OCI-LY1 (cell line): Measurements from ENCODE around the gene PHOX2A.
"Not testable (repeated sequence)": the region's sequence is repeated elsewhere in the genome, so short reads cannot be mapped to it uniquely, and the experiment has no call there.

Experiments
- H2AFZ ChIP-seq: fragments of 200-600 bp; sonication (generic), shearing (Covaris generic); 2 replicates; pipeline ENCODE4 v1.6.0; 2014; ENCODE audit warnings: antibody characterized with exemption, mild to moderate bottlenecking, low read length
- H3F3A ChIP-seq: fragments of 200-600 bp; sonication (generic), shearing (Covaris generic); 2 replicates; pipeline ENCODE4 v1.6.0; 2014; ENCODE audit warnings: mild to moderate bottlenecking, antibody characterized with exemption, low read length, moderate library complexity; ENCODE audit not compliant: insufficient read depth
- H3K27ac ChIP-seq: fragments of 200-600 bp; sonication (generic); 2 replicates; pipeline ENCODE4 v1.5.1; 2014; ENCODE audit warnings: low read length, mixed run types, mild to moderate bottlenecking, low read depth; ENCODE audit not compliant: poor library complexity, severe bottlenecking
- H3K27me3 ChIP-seq: fragments of 200-600 bp; sonication (generic); 2 replicates; pipeline ENCODE4 v1.6.0; 2014; ENCODE audit warnings: antibody characterized with exemption, mild to moderate bottlenecking, low read length, moderate library complexity; ENCODE audit not compliant: insufficient read depth
- H3K36me3 ChIP-seq: fragments of 200-600 bp; sonication (generic); 2 replicates; pipeline ENCODE4 v1.6.1; 2014; ENCODE audit warnings: mild to moderate bottlenecking, antibody characterized with exemption, low read length, moderate library complexity, mixed read lengths; ENCODE audit not compliant: insufficient read depth
- H3K4me1 ChIP-seq: fragments of 200-600 bp; sonication (generic); 2 replicates; pipeline ENCODE4 v1.5.1; 2014; ENCODE audit warnings: mild to moderate bottlenecking, low read length, moderate library complexity; ENCODE audit not compliant: insufficient read depth, severe bottlenecking
- H3K4me2 ChIP-seq: fragments of 200-600 bp; sonication (generic), shearing (Covaris generic); 2 replicates; pipeline ENCODE4 v1.6.1; 2014; ENCODE audit warnings: low read length
- H3K4me3 ChIP-seq: fragments of 200-600 bp; sonication (generic); 2 replicates; pipeline ENCODE4 v1.5.1; 2014; ENCODE audit warnings: low read length, low read depth, mild to moderate bottlenecking, mixed read lengths; ENCODE audit not compliant: poor library complexity, severe bottlenecking
- H3K79me2 ChIP-seq: fragments of 200-600 bp; shearing (Covaris generic); 2 replicates; pipeline ENCODE4 v1.6.1; 2016; ENCODE audit warnings: mixed run types, low read length, mixed read lengths; ENCODE audit not compliant: insufficient read depth
- H3K9ac ChIP-seq: fragments of 200-600 bp; sonication (generic), shearing (Covaris generic); 2 replicates; pipeline ENCODE4 v1.6.1; 2014; ENCODE audit warnings: mild to moderate bottlenecking, low read length, mixed read lengths
- H3K9me2 ChIP-seq: fragments of 200-600 bp; sonication (generic), shearing (Covaris generic); 2 replicates; pipeline ENCODE4 v1.6.1; 2014; ENCODE audit warnings: low read depth, mild to moderate bottlenecking, low read length, mixed read lengths
- H3K9me3 ChIP-seq: fragments of 200-600 bp; shearing (Covaris generic); 2 replicates; pipeline ENCODE4 v1.6.1; 2014; ENCODE audit warnings: low read length, mixed read lengths
- H4K20me1 ChIP-seq: fragments of 200-600 bp; sonication (generic), shearing (Covaris generic); 2 replicates; pipeline ENCODE4 v1.6.0; 2016; ENCODE audit warnings: mild to moderate bottlenecking, low read length; ENCODE audit not compliant: insufficient read depth
- CTCF ChIP-seq: fragments of 200-600 bp; sonication (generic), shearing (Covaris generic); IDR thresholded peaks from 2 replicates; pipeline ENCODE4 v1.5.1; 2017; ENCODE audit warnings: mild to moderate bottlenecking, antibody characterized with exemption, low read length, moderate library complexity, mixed read lengths
- EZH2 ChIP-seq: fragments of 200-600 bp; sonication (generic), shearing (Covaris generic); IDR thresholded peaks from 2 replicates; pipeline ENCODE4 v1.8.0; 2017; ENCODE audit warnings: borderline replicate concordance, mixed run types, mild to moderate bottlenecking, antibody characterized with exemption, low read length, moderate library complexity, mixed read lengths

Gene PHOX2A

GRCh38 chr11:72208281-72208680, 35.7 kb downstream of the PHOX2A start:
- H3K9me2 ChIP-seq, result no peaks in the 10 kb centered on the region
- H3K27ac ChIP-seq, result no peak overlapping the region
- no peaks in the 10 kb centered on the region for H3K27me3 ChIP-seq
- H3K9ac ChIP-seq, result no peak overlapping the region
- no peaks in the 10 kb centered on the region for H3K79me2 ChIP-seq
- no peak overlapping the region for H3K4me3 ChIP-seq
- 0 out of 2 replicates have a peak, but pooled peaks cover 3% of the 10 kb centered on the region for H3K9me3 ChIP-seq
- H4K20me1 ChIP-seq, result no peaks in the 10 kb centered on the region
- H3K36me3 ChIP-seq, result no peaks in the 10 kb centered on the region
- H3K4me1 ChIP-seq, result no peaks in the 10 kb centered on the region
- no peak overlapping the region for H2AFZ ChIP-seq
- H3F3A ChIP-seq, result no peaks in the 10 kb centered on the region
- no peak for TF ChIP-seq EZH2
- TF ChIP-seq CTCF, result no peak
- no peak overlapping the region for H3K4me2 ChIP-seq

- H3K4me1 ChIP-seq, H4K20me1 ChIP-seq, H3K9me2 ChIP-seq, H3F3A ChIP-seq, H3K27me3 ChIP-seq, H3K4me3 ChIP-seq, H3K9me3 ChIP-seq, H3K36me3 ChIP-seq, H3K27ac ChIP-seq, H3K79me2 ChIP-seq, H3K4me2 ChIP-seq, H2AFZ ChIP-seq, H3K9ac ChIP-seq: not testable (repeated sequence)
Measured at GRCh38 chr11:72206794-72207193, 37.2 kb downstream of the PHOX2A start.

GRCh38 chr11:72204886-72205285, 39.1 kb downstream of the PHOX2A start:
- Histone ChIP-seq H3K9me3 (0 out of 2 replicates have a peak, but pooled peaks cover 2% of the 10 kb centered on the region), H3K27ac (no peak overlapping the region), H3K4me1 (no peaks in the 10 kb centered on the region), H3K9me2 (no peaks in the 10 kb centered on the region), H3K4me2 (no peak overlapping the region), H3F3A (no peaks in the 10 kb centered on the region), H3K9ac (no peak overlapping the region), H3K36me3 (no peaks in the 10 kb centered on the region), H3K79me2 (no peaks in the 10 kb centered on the region), H3K4me3 (no peak overlapping the region), H3K27me3 (no peaks in the 10 kb centered on the region), H4K20me1 (no peaks in the 10 kb centered on the region), H2AFZ (no peak overlapping the region)
- no peak for TF ChIP-seq EZH2
- no peak for TF ChIP-seq CTCF

GRCh38 chr11:72203163-72203562, 40.8 kb downstream of the PHOX2A start:
- H3K36me3 ChIP-seq, result no peaks in the 10 kb centered on the region
- H3K9me3 ChIP-seq, result no peaks in the 10 kb centered on the region
- H3K9me2 ChIP-seq, result no peaks in the 10 kb centered on the region
- no peak overlapping the region for H3K27ac ChIP-seq
- TF ChIP-seq CTCF, result no peak
- no peak for TF ChIP-seq EZH2
- no peak overlapping the region for H3K4me3 ChIP-seq
- no peaks in the 10 kb centered on the region for H3K4me1 ChIP-seq
- H3K4me2 ChIP-seq, result no peak overlapping the region
- H2AFZ ChIP-seq, result no peak overlapping the region
- H3K79me2 ChIP-seq, result no peaks in the 10 kb centered on the region
- no peaks in the 10 kb centered on the region for H4K20me1 ChIP-seq
- no peaks in the 10 kb centered on the region for H3F3A ChIP-seq
- H3K9ac ChIP-seq, result no peak overlapping the region
- no peaks in the 10 kb centered on the region for H3K27me3 ChIP-seq
